ENCODE results near the gene NOXO1. TPM values are rescaled to one million over a fixed set of nuclear protein-coding genes. Genes with fewer than 3 reads are reported as not detected.

NOXO1 gene
- total and polyA plus RNA-seq, 9 of the 15 experiments (the other 6 are each of a cell fraction or from before 2014, with no cell fraction given), result not detected

GRCh38 chr16:1983544-1984346 is 2.5 kb upstream of the NOXO1 start, which contains the start of gene GFER (continued):
- TF ChIP-seq SFPQ (IDR thresholded peaks at IDR 0.05; ENCODE audit: low read depth, low read length) (no peak), KDM4B (IDR thresholded peaks at IDR 0.05; ENCODE audit: borderline replicate concordance in 2 of 2, low read depth in 1 of 2) (0 out of 4 replicates have a peak, but pooled peaks of 1 of the 2 experiments have one; percentile 16), STAT5A (IDR thresholded peaks at IDR 0.05; ENCODE audit: borderline replicate concordance, low read length) (no peak; the same call in 1 of the 2 replicates), FOSL1 (tag; conservative IDR thresholded peaks at IDR 0.05) (peak; percentile 53; the same call in 1 of the 2 replicates), PHTF2 (CRISPR knock-in tag; IDR thresholded peaks at IDR 0.05) (no peak), EWSR1 (IDR thresholded peaks at IDR 0.05; ENCODE audit: borderline replicate concordance, low read depth, partially characterized antibody) (no peak), SNRNP70 (optimal IDR thresholded peaks at IDR 0.05; ENCODE audit: low read depth, low read length) (no peak), ZBED1 (IDR thresholded peaks at IDR 0.05) (no peak), ZNF407 (IDR thresholded peaks at IDR 0.05; ENCODE audit: low read depth) (no peak), ZNF232 (CRISPR knock-in tag; IDR thresholded peaks at IDR 0.05) (no peak), NR2F6 (CRISPR knock-in tag; IDR thresholded peaks at IDR 0.05) (peak; percentile 100), IFI16 (CRISPR knock-in tag; IDR thresholded peaks at IDR 0.05) (no peak), ZNF274 (IDR thresholded peaks at IDR 0.05; ENCODE audit: borderline replicate concordance, low read depth, low read length) (no peak), ZNF511 (CRISPR knock-in tag; IDR thresholded peaks at IDR 0.05) (no peak; the same call in none of the 2 replicates), FOXA1 (IDR thresholded peaks at IDR 0.05; ENCODE audit: borderline replicate concordance) (no peak)

Data from K562 (cell line).